Renal cortex interstitium (tissue), 11 donors: ENCODE measurements around the gene GUCA2A. TPM values are rescaled to one million over a fixed set of nuclear protein-coding genes. Genes with fewer than 3 reads are reported as not detected.

Source experiments
- DNase-seq, 11 donors: peaks; one replicate each; pipeline ENCODE4 v3.0.0-alpha.2; 2013; ENCODE audit warnings: low read depth in 9 of 11, low spot score in 4 of 11; ENCODE audit errors: extremely low read depth in 1 of 11
- polyA plus RNA-seq, 3 donors: library from polyadenylated mRNA; unstranded; fragments of 120-200 nt; gene quantifications; one replicate each; pipeline ENCODE4 v1.2.1, GENCODE V29; 2013; ENCODE audit not compliant: insufficient read length in 3 of 3

The GUCA2A gene
- polyA plus RNA-seq, 3 donors = not detected

- no peak for DNase-seq
These were observed 21.5 kb downstream of the GUCA2A start for GRCh38 chr1:42142894-42143675.

GRCh38 chr1:42141978-42142377, 22.6 kb downstream of the GUCA2A start:
- no peak for DNase-seq

GRCh38 chr1:42140191-42140590, 24.4 kb downstream of the GUCA2A start:
- no peak for DNase-seq

- no peak for DNase-seq
These were observed 25.1 kb downstream of the GUCA2A start for GRCh38 chr1:42139444-42139843.

- no peak for DNase-seq
These were observed 26.0 kb downstream of the GUCA2A start for GRCh38 chr1:42138586-42138985.

- peak in 1 of 11 donors; percentile 14 for DNase-seq
These were observed 26.8 kb downstream of the GUCA2A start for GRCh38 chr1:42137766-42138165.

GRCh38 chr1:42136466-42136865, 28.1 kb downstream of the GUCA2A start:
- DNase-seq = no peak

- DNase-seq = no peak
These were observed 29.1 kb downstream of the GUCA2A start for GRCh38 chr1:42135426-42135825.

- DNase-seq = no peak
These were observed 30.6 kb downstream of the GUCA2A start for GRCh38 chr1:42133809-42134526.

GRCh38 chr1:42133390-42133789, 31.2 kb downstream of the GUCA2A start:
- DNase-seq = no peak

- DNase-seq = no peak
These were observed 34.4 kb downstream of the GUCA2A start for GRCh38 chr1:42130061-42130660.

- no peak for DNase-seq
These were observed 35.6 kb downstream of the GUCA2A start for GRCh38 chr1:42128964-42129363.

GRCh38 chr1:42128499-42128898, 36.0 kb downstream of the GUCA2A start:
- no peak for DNase-seq

- DNase-seq = no peak
These were observed 36.8 kb downstream of the GUCA2A start for GRCh38 chr1:42127767-42128166.

- no peak for DNase-seq
These were observed 39.0 kb downstream of the GUCA2A start for GRCh38 chr1:42125552-42125951.

GRCh38 chr1:42122408-42122807, 42.1 kb downstream of the GUCA2A start:
- DNase-seq = no peak

- DNase-seq = no peak
These were observed 46.4 kb downstream of the GUCA2A start for GRCh38 chr1:42118125-42118524.

- no peak for DNase-seq
These were observed 47.3 kb downstream of the GUCA2A start for GRCh38 chr1:42117214-42117613.

GRCh38 chr1:42114229-42114628, 50.3 kb downstream of the GUCA2A start:
- DNase-seq = no peak
